ENCODE data around the gene KCNMB2.
"Not testable (repeated sequence)": the region's sequence is repeated elsewhere in the genome, so short reads cannot be mapped to it uniquely, and the experiment has no call there.

Gene KCNMB2

GRCh38 chr3:178826435-178827123, 290.3 kb downstream of the KCNMB2 start:
- no peak for DNase-seq

- DNase-seq: no peak
Measured at GRCh38 chr3:178827285-178827856, 291.1 kb downstream of the KCNMB2 start.

GRCh38 chr3:178833695-178834094, 297.5 kb downstream of the KCNMB2 start:
- DNase-seq: no peak

GRCh38 chr3:178835033-178835432, 298.8 kb downstream of the KCNMB2 start:
- no peak for DNase-seq

GRCh38 chr3:178837512-178837911, 301.3 kb downstream of the KCNMB2 start:
- DNase-seq: no peak

GRCh38 chr3:178840586-178840985, 304.4 kb downstream of the KCNMB2 start:
- no peak for DNase-seq

- DNase-seq: no peak
Measured at GRCh38 chr3:178841011-178841410, 304.8 kb downstream of the KCNMB2 start.

GRCh38 chr3:178844916-178845315, 308.7 kb downstream of the KCNMB2 start:
- DNase-seq: no peak

- DNase-seq: no peak
Measured at GRCh38 chr3:178845420-178846118, 309.3 kb downstream of the KCNMB2 start.

- no peak for DNase-seq
Measured at GRCh38 chr3:178847190-178847589, 311.0 kb downstream of the KCNMB2 start.

GRCh38 chr3:178849199-178849910, 313.1 kb downstream of the KCNMB2 start:
- DNase-seq: no peak

GRCh38 chr3:178850450-178851190, 314.4 kb downstream of the KCNMB2 start:
- DNase-seq: no peak

- no peak for DNase-seq
Measured at GRCh38 chr3:178851564-178851963, 315.3 kb downstream of the KCNMB2 start.

GRCh38 chr3:178856804-178857203, 320.6 kb downstream of the KCNMB2 start:
- no peak for DNase-seq

- DNase-seq: no peak
Measured at GRCh38 chr3:178859386-178859785, 323.1 kb downstream of the KCNMB2 start.

- not testable (repeated sequence) for DNase-seq
Measured at GRCh38 chr3:178859900-178860436, 323.7 kb downstream of the KCNMB2 start.

GRCh38 chr3:178868681-178869080, 332.4 kb downstream of the KCNMB2 start:
- no peak for DNase-seq

GRCh38 chr3:178870085-178870484, 333.8 kb downstream of the KCNMB2 start:
- no peak for DNase-seq

- DNase-seq: no peak
Measured at GRCh38 chr3:178875157-178875556, 338.9 kb downstream of the KCNMB2 start.

GRCh38 chr3:178875836-178876235, 339.6 kb downstream of the KCNMB2 start:
- DNase-seq: no peak

- DNase-seq: no peak
Measured at GRCh38 chr3:178880274-178880673, 344.0 kb downstream of the KCNMB2 start.
